ENCODE results near the gene RAP1B. TPM values are rescaled to one million over a fixed set of nuclear protein-coding genes. Genes with fewer than 3 reads are reported as not detected.

RAP1B gene
- total and polyA plus RNA-seq, 9 of the 15 experiments (the other 6 are each of a cell fraction or from before 2014, with no cell fraction given) = 107 to 309 (median 170) TPM

DNA sequence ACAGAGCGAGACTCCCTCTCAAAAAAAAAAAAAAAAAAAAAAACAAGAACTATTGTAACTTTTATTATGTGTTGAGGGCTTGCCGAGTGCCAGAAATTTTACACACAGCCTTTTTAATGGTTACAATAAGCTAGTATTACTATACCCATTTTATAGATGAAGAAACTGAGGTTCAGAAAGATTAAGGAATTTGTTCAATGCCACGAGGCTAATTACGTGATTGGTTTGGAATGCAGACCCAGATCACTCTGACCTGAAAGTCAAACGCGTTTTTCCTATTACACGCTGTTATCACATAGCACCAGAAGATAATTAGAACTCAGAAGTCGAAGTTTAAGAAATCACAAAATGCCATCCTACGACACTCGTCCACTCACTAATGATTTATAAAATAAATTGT is 48.9 kb upstream of the RAP1B start:
- BruUV-seq (replicated peaks) = no TSS peak
- intact Hi-C loops (cut with micrococcal nuclease) = no loop called here
- no peak overlapping the region for H3K4me2 ChIP-seq (ENCODE audit: insufficient read depth, low read length)
- ChIA-PET POLR2A (no interaction called here), CTCF (ENCODE audit: low intra/inter-chr PET ratio) (no interaction called here)
- no peak overlapping the region for H3K9ac ChIP-seq (ENCODE audit: insufficient read depth in 1 of 2, low read depth in 2 of 2, low read length in 2 of 2)
- no peak for FAIRE-seq
- in situ Hi-C loops (cut with MboI) = no loop called here
- no peak overlapping the region for H3K4me3 ChIP-seq
- H3K27me3 ChIP-seq (ENCODE audit: control insufficient read depth in 2 of 2, insufficient read depth in 2 of 2, low read length in 2 of 2) = no peaks in the 10 kb centered on the region
- WGBS (ENCODE audit: insufficient coverage, low coverage, missing lambda C conversion rate) = 8% methylated on average over 9 of the region's 10 CpGs
- H3K36me3 ChIP-seq (ENCODE audit: control insufficient read depth, insufficient read depth, low read length) = no peaks in the 10 kb centered on the region
- peaks cover 6 to 11% of the 10 kb centered on the region in 2 experiments; a peak in 4 of 5 replicates for H3K4me1 ChIP-seq (replicated peaks in 1 of 2; ENCODE audit: control insufficient read depth in 2 of 2, insufficient read depth in 2 of 2, low read length in 2 of 2)
- no peaks in the 10 kb centered on the region for H3K79me2 ChIP-seq (ENCODE audit: control insufficient read depth, insufficient read depth, low read length)
- no peaks in the 10 kb centered on the region for H4K20me1 ChIP-seq (replicated peaks; ENCODE audit: control insufficient read depth, insufficient read depth, low read length)
- no peak overlapping the region for H2AFZ ChIP-seq (ENCODE audit: low read depth, low read length)
- H3K9me1 ChIP-seq (ENCODE audit: control insufficient read depth, insufficient read depth, low read length) = no peaks in the 10 kb centered on the region
- no peaks in the 10 kb centered on the region for H3K9me3 ChIP-seq (replicated peaks; ENCODE audit: control insufficient read depth, insufficient read depth, low read depth, low read length)
- DNase-seq (ENCODE audit: extremely low read depth in 1 of 4, low spot score in 3 of 4) = peak in 1 of 4 experiments; percentile 6
- ATAC-seq = no peak
- no peak overlapping the region for H3K27ac ChIP-seq (ENCODE audit: extremely low read depth, low read depth, low read length)
- TF ChIP-seq FOXJ2 (tag; IDR thresholded peaks at IDR 0.05) (no peak), HDAC3 (IDR thresholded peaks at IDR 0.05; ENCODE audit: borderline replicate concordance, partially characterized antibody) (no peak), ADNP (tag; IDR thresholded peaks at IDR 0.05) (peak; percentile 91), ZNF212 (CRISPR knock-in tag; IDR thresholded peaks at IDR 0.05) (no peak), KDM1A (IDR thresholded peaks at IDR 0.05) (peak; percentile 66 to 72), ZNF444 (CRISPR knock-in tag; IDR thresholded peaks at IDR 0.05) (no peak), RBBP5 (IDR thresholded peaks at IDR 0.05; ENCODE audit: borderline replicate concordance, insufficient read depth, low read length, poor library complexity, severe bottlenecking) (no peak), PCBP1 (IDR thresholded peaks at IDR 0.05; ENCODE audit: low read depth, low read length, poor library complexity, severe bottlenecking) (no peak), CXXC5 (CRISPR knock-in tag; IDR thresholded peaks at IDR 0.05) (no peak), ETV6 (IDR thresholded peaks at IDR 0.05; ENCODE audit: borderline replicate concordance in 1 of 2, low read depth in 2 of 2, low read length in 1 of 2) (no peak), ETV6 (CRISPR knock-in tag; IDR thresholded peaks at IDR 0.05; ENCODE audit: borderline replicate concordance) (no peak), ZNF583 (CRISPR knock-in tag; IDR thresholded peaks at IDR 0.05) (no peak), TEAD4 (IDR thresholded peaks at IDR 0.05; ENCODE audit: low read length) (0 out of 2 replicates have a peak, but pooled peaks have one; percentile 18), TEAD4 (CRISPR knock-in tag; IDR thresholded peaks at IDR 0.05; ENCODE audit: borderline replicate concordance) (no peak), POLR2AphosphoS5 (IDR thresholded peaks at IDR 0.05; ENCODE audit: control insufficient read depth, insufficient read depth, low read depth, low read length) (no peak), CREBBP (IDR thresholded peaks at IDR 0.05; ENCODE audit: low read depth, low read length) (no peak), ZNF551 (CRISPR knock-in tag; IDR thresholded peaks at IDR 0.05) (no peak), MTA2 (IDR thresholded peaks at IDR 0.05; ENCODE audit: low read depth) (no peak), NFXL1 (CRISPR knock-in tag; IDR thresholded peaks at IDR 0.05) (no peak)
- TF ChIP-seq, protein P1, sequence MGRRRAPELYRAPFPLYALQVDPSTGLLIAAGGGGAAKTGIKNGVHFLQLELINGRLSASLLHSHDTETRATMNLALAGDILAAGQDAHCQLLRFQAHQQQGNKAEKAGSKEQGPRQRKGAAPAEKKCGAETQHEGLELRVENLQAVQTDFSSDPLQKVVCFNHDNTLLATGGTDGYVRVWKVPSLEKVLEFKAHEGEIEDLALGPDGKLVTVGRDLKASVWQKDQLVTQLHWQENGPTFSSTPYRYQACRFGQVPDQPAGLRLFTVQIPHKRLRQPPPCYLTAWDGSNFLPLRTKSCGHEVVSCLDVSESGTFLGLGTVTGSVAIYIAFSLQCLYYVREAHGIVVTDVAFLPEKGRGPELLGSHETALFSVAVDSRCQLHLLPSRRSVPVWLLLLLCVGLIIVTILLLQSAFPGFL (CRISPR knock-in tag; IDR thresholded peaks at IDR 0.05) = no peak
- TF ChIP-seq, protein P2, sequence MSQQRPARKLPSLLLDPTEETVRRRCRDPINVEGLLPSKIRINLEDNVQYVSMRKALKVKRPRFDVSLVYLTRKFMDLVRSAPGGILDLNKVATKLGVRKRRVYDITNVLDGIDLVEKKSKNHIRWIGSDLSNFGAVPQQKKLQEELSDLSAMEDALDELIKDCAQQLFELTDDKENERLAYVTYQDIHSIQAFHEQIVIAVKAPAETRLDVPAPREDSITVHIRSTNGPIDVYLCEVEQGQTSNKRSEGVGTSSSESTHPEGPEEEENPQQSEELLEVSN (IDR thresholded peaks at IDR 0.05; ENCODE audit: borderline replicate concordance in 1 of 2, extremely low read depth in 1 of 2, insufficient read depth in 1 of 2, insufficient read length in 1 of 2, low read depth in 1 of 2, low read length in 1 of 2, poor library complexity in 1 of 2, severe bottlenecking in 1 of 2) = no peak
- TF ChIP-seq, protein P3, sequence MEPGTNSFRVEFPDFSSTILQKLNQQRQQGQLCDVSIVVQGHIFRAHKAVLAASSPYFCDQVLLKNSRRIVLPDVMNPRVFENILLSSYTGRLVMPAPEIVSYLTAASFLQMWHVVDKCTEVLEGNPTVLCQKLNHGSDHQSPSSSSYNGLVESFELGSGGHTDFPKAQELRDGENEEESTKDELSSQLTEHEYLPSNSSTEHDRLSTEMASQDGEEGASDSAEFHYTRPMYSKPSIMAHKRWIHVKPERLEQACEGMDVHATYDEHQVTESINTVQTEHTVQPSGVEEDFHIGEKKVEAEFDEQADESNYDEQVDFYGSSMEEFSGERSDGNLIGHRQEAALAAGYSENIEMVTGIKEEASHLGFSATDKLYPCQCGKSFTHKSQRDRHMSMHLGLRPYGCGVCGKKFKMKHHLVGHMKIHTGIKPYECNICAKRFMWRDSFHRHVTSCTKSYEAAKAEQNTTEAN (CRISPR knock-in tag; IDR thresholded peaks at IDR 0.05) = no peak

All from K562 (cell line).